NCI-H82 treated with DMSO at 0.1 percent for 48 hours (cell line): ENCODE data around the gene SLC43A1.

Source experiments
- DNase-seq: peaks from one replicate; lab custom pipeline; 2025; ENCODE audit not compliant: unreplicated experiment; lab: John Stamatoyannopoulos, UW

Gene SLC43A1

DNA sequence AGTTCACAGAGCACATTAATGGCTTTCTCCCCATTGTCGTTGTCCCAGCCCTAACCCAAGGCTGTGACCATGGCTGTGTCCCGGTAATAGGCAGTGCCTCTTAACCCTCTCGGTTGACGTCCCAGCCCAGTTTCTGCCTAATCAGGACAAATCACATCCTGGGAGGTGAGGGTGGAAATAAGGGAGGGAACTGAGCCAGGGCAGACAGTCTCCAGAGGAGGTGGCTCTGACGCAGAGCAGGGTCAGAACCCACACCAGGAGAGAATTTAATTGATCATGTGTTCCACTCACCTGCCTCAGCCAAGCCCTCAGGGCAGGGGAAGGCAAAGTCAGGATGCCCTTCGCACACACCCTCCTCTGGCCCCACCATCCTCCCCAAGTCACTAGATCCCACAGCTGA lies 17.0 kb downstream of the SLC43A1 start:
- no peak for DNase-seq

DNA sequence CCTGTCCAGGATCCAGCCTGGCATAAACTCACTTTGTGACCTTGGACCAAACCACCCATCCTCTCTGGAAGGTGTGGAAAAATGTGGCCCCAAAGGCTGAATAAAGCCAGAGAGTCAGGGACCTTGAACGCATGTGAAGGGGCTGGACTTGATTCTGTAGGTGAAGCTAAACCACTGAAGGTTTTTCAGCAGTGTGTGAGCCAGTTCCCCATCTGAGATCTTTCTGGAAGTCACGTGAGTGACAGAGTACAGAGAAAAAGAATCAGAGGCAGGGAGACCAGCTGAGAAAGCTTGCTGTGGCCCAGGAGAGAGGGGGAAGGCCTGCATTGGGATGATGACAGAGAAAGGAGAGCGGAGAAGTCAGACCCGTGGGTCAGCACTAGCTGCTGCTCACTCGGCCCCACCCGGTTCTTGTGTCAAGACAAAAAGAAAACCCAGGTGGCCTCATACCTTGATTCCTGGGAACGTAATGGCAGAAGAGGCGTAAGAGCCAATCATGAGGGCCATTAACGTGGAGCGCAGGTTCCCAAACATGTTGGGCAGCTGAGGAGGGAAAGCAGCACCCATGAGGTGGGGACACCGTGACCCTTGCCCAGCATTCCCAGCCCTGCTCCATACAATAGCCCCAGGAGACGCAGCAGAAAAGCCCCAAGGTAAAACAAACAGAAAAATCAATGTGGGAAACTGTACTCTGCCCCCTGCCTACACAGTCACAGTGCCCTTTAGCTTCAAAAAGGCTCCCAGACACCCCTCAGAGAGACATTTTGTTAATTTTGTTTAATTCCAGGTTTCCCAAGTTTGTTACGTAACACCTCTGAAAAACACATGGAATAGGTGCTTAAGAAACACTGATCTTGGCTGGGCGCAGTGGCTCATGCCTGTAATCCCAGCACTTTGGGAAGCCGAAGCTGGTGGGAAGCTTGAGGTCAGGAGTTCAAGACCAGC lies 17.9 kb downstream of the SLC43A1 start:
- no peak for DNase-seq

DNA sequence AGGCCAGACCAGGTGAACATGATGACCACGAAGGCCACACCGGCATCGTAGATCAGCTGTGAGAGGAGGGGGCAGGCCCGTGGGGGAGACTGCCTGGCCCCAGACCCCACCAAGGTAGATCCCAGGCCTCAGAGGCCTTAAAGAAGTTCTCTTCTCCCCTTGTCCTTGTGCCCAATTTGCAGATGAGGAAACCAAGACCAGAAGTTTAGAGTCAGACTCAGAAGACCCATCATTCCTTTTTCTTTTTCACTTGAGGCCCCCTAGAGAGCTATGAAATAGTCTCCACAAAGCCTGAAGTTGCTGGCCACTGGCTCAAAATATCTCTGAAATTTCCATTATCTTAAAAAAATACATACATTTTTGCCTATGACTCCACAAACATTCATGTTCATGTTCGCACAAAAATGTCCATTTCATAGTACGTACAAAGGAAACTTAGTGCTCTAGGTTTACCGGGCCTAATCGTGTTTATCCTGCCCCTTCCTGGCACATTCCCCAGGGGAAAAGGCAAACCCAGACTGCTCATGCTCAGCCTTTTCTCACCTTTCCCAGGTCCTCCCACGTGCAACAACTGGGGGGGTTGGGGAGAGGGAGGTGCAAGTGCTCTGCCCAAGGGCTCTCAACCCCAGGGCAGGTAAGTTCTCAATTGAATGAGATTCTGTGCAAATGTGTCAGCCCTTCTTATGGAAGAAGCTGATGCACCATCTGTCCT lies 19.2 kb downstream of the SLC43A1 start:
- DNase-seq, result no peak

DNA sequence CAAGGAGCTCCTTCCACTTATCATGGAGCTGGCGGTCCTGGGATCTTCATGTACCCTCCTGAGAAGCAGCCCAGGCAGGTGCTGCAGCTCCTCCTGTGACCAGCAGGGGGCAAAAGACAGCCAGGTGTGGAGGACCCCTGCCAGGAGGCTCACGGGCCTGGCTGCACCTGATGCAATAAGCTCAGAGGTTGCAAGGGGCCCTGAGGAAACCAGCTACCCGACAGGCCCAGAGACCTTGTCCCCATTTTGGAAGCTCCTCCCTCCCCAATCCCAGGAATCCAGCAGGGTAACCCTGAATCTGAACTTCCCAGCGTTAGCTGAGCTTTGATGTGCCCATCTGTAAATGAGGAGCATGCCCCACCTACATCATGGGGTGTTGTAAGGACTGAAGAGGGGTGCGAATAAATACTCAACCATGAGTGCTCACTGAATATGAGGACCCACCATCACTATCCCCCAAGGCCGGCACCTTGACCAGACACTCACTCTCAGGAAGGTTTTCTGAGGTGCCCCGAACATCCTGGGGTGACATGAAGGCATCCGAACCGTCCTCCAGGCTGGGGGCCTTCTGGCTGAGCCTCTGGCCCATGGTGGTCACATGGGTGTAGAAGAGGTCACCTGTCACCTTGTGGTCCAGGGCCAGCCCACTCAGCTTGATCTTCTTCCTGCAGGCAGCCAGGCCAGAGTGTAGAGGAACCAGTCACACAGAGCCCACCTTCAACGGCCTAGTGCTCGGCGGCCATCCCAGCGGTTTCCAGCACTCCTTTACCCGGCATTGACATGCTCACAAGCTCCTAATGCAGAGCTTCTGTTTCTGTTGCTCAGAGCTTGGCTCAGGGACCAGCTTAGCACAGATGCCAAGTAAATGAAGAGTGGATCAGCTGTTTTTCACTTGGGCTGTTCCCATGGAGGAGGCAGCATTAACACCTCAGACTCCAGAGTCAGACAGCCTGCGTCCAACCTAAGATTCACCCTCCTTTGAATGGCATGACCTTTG lies 21.7 kb downstream of the SLC43A1 start:
- peak; percentile 26 for DNase-seq

DNA sequence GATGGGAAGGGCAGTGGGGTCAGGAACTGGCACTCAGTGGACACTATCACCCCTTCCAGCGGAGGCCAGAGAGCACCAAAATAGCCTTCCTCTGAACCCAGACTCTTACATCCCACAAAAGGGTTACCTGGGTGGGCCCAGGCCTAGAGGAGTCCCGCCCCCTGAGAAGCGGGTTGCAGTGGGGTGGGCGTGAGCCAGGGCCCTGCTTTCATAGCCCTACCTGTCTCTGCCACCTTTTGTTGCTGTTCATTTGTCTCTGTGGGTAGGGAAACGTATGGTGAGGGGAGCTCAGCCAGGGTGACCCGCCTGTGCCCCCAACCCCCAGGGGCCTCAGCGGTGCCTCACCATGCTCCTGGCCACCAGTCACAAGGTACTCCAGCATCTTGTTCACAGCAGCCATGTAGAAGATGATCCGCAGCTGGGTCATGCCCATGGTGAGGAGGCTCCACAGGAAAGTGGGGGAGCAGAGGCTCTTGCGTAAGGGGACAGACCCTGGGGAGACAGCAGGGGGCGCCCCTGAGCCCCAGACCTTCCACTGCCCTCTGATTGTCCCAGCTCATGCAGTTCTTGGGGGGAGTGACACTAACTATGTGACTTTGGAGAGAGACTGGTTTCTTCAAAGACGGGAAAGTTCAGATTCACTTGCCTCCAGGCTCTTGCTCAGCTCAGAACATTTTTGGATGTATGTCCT lies 24.0 kb downstream of the SLC43A1 start:
- no peak for DNase-seq

DNA sequence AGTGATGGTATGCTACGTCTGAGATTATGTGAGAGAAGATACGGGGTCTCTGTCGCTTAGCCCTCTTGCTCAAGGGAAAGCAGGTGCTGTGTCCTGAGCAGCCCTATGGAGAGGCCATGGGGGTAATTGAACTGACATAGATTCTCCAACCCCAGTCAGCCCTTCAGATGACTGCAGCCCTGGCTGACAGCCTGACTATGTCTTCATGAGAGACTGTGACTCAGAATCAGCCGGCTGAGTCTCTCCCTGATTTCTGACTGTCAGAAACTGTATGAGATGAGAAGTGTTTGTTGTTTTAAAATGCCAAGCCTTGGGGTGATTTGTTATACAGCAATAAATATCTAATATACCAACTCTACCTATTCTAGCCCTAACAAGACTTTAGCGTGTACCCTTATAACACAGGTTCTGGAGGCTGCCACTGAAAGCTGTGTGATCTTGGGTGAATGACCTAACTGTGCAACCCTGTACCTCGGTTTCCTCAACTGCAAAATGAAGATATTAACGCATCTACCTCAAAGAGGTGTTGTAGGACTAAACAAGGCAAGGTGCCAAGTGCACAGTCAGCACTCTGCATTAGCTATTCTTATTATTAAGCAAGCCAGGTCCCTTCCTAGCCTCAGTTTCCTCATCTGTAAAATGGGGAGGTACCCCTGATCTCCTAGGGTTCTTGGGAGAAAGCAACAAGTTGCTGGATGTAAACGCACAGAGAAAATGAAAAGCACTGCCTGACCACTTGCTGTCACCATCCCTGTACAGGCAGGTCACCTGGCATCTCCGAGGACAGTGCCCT lies 24.9 kb downstream of the SLC43A1 start:
- no peak for DNase-seq

DNA sequence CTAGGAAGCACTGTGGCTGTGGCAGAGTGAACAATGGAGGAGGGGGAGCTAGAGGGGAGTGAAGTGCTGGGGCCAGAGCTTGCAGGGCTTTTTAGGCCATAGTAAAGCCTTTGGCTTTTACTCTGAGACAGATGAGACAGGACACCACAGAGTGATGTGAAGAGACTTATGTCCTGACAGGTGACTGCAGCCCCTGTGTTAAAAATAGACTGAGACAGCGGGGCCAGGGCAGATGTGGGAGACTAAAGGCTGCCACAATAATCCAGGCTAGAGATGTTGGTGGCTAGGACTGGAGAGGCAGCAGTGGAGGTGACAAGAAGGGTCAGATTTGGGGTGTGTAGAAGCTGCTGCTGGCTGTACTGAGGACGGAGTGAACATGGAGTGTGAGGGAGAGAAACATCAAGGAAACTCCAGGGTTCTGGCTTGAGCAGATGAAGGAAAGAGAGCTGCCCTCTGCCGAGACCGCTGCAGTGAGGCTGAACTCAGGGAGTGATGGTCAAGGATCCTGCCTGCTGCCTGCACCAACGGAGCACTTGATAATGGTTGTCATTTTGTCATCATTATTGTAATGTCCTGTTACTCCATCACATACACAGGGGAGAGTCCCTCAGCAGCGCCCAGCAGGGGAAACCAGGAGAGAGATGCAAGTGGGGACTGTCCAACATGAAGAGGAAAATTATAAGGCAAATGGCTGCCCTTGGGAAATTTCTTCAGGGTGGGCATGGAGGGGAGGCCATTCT lies 27.4 kb downstream of the SLC43A1 start:
- DNase-seq, result no peak

DNA sequence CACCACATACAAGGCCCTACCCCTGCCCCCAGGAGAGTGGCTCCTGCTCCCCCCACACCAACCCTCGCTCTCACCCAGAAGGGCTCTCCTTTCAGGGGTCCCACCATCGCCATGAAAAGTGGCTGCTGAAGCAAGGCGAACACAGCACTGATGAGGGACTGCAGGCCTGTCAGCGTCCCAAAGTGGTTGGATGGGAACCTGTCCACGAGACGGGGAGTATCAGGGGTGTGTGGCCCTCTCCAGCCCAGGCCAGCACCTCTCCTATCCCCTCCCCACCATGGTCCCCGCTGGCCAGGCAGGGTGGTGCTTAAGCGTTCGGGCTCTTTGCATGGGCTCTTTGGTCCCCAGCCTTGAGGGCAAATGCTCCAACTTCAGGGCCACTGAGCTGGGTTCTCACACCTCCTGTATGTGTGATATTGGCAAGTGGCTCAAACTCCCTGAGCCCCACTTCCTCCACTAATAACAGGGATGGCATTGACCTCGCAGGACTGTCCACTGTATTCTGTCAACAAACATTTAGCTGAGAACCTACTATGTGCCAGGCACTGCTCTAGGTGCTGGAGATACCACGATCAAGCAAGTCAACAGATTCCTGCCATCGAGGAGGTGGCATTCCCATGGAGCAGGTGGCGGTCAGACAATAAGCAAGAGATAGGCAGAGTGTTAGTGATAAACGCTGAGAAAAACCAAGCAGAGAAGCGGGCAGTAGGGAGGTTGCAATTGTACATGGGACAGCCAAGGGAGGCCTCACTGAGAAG lies 28.3 kb downstream of the SLC43A1 start:
- no peak for DNase-seq

DNA sequence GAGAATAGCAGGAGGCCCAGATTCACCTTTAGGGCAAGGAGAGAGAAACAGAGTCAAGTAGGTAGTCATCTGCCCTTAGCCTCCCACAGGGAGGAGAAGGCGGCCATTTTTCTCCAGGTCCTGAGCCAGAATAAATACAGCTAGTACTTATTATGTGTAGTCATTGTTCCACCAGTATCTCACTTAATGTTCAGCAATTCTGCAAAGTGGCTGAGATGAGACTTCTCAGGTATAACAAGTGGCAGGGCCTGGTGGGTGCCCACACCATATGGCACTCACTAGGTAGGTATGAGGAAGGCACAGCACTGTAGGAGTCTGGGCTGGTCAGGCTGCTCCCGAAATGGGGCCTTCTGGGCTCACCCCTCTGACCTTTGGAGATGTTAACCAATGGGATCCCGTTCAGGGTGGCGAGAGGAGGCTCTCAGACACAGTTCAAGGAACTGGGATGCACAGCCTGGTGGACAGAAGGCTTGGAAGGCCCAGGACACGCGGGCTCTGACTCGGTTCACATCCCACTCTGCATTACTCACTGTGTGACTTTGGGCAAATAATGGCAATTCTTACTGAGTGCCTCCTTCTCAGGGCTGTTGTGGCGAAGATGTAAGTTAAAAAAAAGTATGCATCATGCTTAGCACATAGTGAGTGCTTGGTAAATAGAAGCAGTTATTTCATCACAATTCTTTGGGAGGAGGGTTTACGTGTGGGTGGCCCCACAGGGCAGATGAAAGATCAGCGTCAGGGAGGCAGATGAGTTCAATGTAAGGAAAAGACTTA lies 30.1 kb downstream of the SLC43A1 start:
- no peak for DNase-seq

DNA sequence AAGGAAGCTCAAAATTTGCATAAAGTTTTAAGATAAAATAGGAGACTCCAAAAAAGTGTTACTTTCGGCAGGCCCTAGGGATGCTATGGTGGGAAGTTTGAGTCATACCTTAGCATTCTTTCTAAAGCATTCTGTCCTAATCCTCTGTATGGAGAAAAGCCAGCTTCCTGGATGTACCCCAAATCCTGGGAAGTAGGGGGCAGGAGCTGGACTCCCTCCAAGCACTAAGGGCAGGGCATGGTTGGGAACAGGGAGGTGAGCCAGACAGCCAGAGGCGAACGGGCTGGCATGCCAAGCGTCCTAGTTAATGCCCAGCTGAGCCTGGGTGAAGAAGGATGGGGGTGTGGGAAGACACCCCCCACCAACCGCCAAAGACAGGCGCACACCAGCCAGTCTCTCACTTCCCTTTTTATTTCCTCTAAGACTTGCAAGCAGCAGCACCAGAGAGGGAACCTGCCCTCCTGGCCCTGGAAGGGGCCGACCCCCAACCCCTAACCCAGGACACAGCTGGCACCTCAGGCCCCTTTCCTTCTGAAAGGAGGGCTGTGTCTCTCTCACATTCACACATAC lies 31.3 kb downstream of the SLC43A1 start:
- DNase-seq, result no peak

DNA sequence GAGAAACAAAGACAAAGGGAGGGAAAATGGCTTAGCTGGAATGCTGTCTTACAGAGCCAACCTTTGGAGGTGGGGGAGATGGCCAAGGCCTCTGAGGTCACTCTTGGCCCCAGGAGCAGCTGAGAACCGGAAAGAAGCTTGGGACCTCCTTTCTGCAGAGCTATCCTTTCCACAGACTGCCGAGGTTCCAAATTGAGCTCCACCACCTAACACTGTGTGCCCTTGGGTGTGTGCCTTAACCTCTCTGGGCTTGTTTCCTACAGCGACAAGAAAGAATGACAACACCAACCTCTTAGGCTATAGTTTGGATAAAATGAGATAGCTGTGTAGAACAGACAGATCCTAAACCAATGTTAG lies 32.0 kb downstream of the SLC43A1 start:
- no peak for DNase-seq

DNA sequence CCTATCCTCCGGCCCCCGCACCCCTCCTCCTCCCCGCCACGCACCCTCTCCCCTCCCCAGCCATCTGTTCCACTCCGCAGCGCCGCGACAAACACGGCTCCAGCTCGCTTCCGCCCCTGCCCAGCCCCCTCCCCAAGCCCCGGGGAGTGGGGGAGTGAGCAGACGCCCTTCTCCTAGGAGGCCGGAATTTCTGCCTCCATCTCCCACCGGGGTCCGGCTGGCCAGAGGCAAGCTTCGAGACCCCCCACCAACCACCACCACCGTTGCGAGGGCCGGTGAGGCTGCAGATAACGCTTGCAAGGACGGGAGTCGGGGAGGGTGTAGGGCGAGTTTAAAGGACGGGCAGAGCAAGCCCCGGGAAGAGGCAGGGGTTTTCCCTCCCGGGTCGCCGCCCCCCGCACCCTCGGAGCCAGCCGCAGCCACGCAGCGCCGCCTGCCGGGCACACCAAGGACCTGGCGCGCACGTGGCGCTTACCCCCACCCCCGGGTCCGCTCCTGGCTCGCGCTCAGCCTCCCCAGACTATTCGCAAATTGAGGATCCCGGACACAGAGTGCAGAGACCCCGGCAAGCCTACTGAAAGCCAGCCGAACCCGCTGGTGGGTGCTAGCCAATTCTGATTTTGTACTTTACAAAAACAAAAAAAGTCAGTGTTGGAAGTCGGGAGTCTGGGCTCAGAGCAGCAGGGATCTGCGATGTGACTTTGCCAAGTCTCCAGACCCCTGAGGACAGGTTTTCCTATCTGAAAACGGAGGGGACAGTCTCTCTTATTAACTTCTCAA lies 32.5 kb downstream of the SLC43A1 start:
- DNase-seq, result peak; percentile 78

DNA sequence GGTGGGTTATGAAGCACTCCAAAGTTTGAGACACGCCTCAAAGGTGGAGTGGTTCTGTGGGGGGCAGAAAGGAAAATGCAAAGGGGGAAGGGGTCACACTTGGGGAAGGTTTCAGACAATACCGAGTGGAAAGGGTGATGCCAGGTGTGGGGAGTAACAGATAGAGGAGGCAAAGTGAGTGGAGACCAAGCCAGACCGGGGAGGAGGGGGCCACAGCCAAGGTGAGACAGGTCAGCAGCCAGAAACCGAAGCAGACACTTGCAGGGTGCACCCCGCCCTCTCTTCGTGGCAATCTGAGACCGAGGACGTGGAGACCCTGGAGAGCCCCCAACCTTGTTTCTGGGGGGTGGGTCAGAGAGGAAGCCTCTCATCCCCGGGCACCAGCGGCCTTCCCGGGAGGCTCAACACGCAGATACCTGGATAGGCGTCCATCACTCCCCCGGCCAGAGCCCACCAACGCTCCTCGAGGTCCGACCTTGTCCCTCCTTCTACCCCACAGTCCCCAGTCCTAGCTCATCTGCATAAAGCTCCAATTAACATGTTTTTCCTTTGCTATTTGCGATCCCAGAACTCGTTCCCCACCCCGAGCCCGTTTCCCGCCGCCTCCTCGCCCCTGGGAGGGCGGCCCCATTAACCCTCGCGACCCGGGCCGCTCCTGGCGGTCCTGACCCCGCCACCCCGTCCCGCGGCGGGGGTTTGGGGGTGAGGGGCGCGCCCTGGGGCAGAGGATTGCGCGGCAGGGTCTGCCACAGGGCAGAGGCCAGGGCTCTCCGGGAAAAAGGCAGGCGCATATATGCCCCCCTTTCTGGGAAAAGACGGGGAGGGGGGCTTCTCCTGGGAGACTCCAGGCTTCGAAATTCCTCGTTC lies 33.4 kb downstream of the SLC43A1 start:
- DNase-seq, result no peak

DNA sequence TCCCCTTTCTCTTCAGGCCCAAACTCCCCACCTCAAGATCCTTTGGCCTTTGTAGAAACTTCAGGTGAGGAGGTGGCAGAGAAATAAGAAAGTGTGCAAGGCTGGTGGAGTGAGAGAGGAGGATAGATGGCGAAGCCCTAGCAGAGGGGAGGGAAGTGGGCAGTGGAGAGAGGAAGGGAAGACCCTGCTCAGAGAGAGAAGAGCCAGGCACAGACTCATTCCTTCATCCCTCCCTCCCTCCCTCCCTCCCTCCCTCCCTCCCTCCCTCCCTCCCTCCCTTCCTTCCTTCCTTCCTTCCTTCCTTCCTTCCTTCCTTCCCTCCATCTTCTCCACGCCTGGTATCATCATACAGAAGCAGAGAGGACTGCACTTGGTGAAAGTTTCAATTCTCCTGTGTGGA lies 34.2 kb downstream of the SLC43A1 start:
- DNase-seq, result no peak

DNA sequence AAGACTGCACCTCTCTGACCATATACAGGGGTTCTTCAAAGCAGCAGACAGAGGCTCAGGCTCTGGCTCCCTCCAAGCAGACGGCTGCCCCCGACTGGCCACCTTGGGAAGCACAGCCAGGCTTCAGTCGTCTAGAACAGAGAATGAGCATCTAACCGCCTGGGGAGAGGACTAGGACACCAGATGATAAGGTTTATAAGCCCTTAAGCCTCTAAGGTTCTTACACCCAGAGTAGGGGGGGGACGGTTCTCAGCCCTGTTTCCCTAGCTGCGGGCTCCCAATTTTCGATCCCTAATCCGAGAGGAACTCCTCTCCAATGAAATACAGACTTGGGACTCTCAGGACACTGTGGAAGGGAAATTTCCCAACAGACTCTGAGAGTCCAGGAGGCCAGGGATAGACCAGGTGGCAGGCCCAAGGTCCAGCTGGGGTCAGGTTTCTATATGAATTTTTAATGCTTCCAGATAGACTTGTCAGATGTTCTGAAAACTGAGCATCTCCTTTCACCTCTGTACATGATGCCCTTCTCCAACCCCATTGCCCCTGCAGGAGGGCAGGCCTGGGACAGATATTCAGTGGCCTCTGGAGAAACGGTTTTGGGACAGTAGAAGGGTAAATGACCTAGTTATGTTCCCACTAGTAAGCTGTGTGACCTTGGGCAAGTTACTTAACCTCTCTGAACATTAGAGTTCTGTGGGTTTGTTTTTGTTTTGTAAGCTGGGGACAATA lies 34.9 kb downstream of the SLC43A1 start:
- peak; percentile 99 for DNase-seq
